Karpas-422 (cell line): ENCODE results near the gene SPIN1. TPM values are rescaled to one million over a fixed set of nuclear protein-coding genes. Genes with fewer than 3 reads are reported as not detected.
"Not testable (repeated sequence)": the region's sequence is repeated elsewhere in the genome, so short reads cannot be mapped to it uniquely, and the experiment has no call there.

ENCODE experiments used
- DNase-seq: peaks from one replicate; pipeline ENCODE4 v3.0.0-alpha.2; 2015
- H2AFZ ChIP-seq: fragments of 200-600 bp; sonication (generic); 2 replicates; pipeline ENCODE4 v1.6.1; 2014; ENCODE audit warnings: antibody characterized with exemption, low read length, mixed read lengths
- H3K27ac ChIP-seq: fragments of 200-600 bp; sonication (generic); 2 replicates; pipeline ENCODE4 v1.5.1; 2014; ENCODE audit warnings: mild to moderate bottlenecking, low read length, moderate library complexity
- H3K27me3 ChIP-seq: fragments of 200-600 bp; sonication (generic); 2 replicates; pipeline ENCODE4 v1.6.1; 2014; ENCODE audit warnings: low read length, mixed read lengths
- H3K36me3 ChIP-seq: fragments of 200-600 bp; sonication (generic); 2 replicates; pipeline ENCODE4 v1.6.1; 2014; ENCODE audit warnings: low read length, mixed read lengths; ENCODE audit not compliant: insufficient read depth
- H3K4me1 ChIP-seq: fragments of 200-600 bp; sonication (generic); 2 replicates; pipeline ENCODE4 v1.6.1; 2014; ENCODE audit warnings: mild to moderate bottlenecking, low read length, mixed read lengths
- H3K4me2 ChIP-seq: fragments of 200-600 bp; sonication (generic); 2 replicates; pipeline ENCODE4 v1.6.1; 2014; ENCODE audit warnings: low read length, low read depth, mild to moderate bottlenecking; ENCODE audit not compliant: poor library complexity, severe bottlenecking
- H3K4me3 ChIP-seq: fragments of 200-600 bp; sonication (generic); 2 replicates; pipeline ENCODE4 v1.5.1; 2014; ENCODE audit warnings: mild to moderate bottlenecking, antibody characterized with exemption, low read length, mixed read lengths
- H3K79me2 ChIP-seq: fragments of 200-600 bp; sonication (generic); 2 replicates; pipeline ENCODE4 v1.6.1; 2014; ENCODE audit warnings: mild to moderate bottlenecking, low read length, mixed read lengths
- H3K9ac ChIP-seq: fragments of 200-600 bp; sonication (generic); 2 replicates; pipeline ENCODE4 v1.6.0; 2014; ENCODE audit warnings: low read length
- H3K9me2 ChIP-seq: fragments of 200-600 bp; sonication (generic), shearing (Covaris generic); replicated peaks from 2 replicates; pipeline ENCODE4 v1.6.0; 2014; ENCODE audit warnings: mild to moderate bottlenecking, low read length, moderate library complexity; ENCODE audit not compliant: insufficient read depth
- H3K9me3 ChIP-seq: fragments of 300-700, 200-600 bp; sonication (generic); 2 replicates; pipeline ENCODE4 v1.6.1; 2014; ENCODE audit warnings: low read length, mixed read lengths
- H4K20me1 ChIP-seq: fragments of 200-600 bp; sonication (generic); 2 replicates; pipeline ENCODE4 v1.6.1; 2014; ENCODE audit warnings: mild to moderate bottlenecking, antibody characterized with exemption, low read length, low read depth; ENCODE audit not compliant: insufficient read depth
- total RNA-seq: library from RNA; depleted of rRNA; stranded (reverse); fragments of >200 nt; shearing (Covaris generic); gene quantifications from 2 replicates; pipeline ENCODE4 v1.2.3, GENCODE V29; 2014; ENCODE audit warnings: low replicate concordance

The SPIN1 gene
- total RNA-seq, 1 experiment from 2014 or later, result 43.3 TPM

GRCh38 chr9:88380118-88380517 is 8.1 kb upstream of the SPIN1 start:
- H3K9ac ChIP-seq, result no peak overlapping the region
- H4K20me1 ChIP-seq, result no peaks in the 10 kb centered on the region
- H3K79me2 ChIP-seq, result no peaks in the 10 kb centered on the region
- no peak overlapping the region; the same call in 1 of the 2 replicates for H2AFZ ChIP-seq
- no peak overlapping the region for H3K4me3 ChIP-seq
- H3K36me3 ChIP-seq, result no peaks in the 10 kb centered on the region
- H3K4me2 ChIP-seq, result no peak overlapping the region
- peaks cover 9% of the 10 kb centered on the region for H3K4me1 ChIP-seq
- H3K27me3 ChIP-seq, result no peaks in the 10 kb centered on the region
- no peak for DNase-seq
- H3K27ac ChIP-seq, result no peak overlapping the region
- no peaks in the 10 kb centered on the region for H3K9me2 ChIP-seq
- no peaks in the 10 kb centered on the region for H3K9me3 ChIP-seq

GRCh38 chr9:88381322-88381721 is 6.9 kb upstream of the SPIN1 start:
- not testable (repeated sequence) for H3K4me2 ChIP-seq, H3K36me3 ChIP-seq, H3K4me3 ChIP-seq, H3K9ac ChIP-seq, H3K9me2 ChIP-seq, H4K20me1 ChIP-seq, H3K27me3 ChIP-seq, H3K79me2 ChIP-seq, H3K9me3 ChIP-seq, DNase-seq, H3K27ac ChIP-seq, H3K4me1 ChIP-seq, H2AFZ ChIP-seq

- H3K27me3 ChIP-seq, result no peaks in the 10 kb centered on the region
- no peak for DNase-seq
- H3K27ac ChIP-seq, result no peak overlapping the region
Observed at GRCh38 chr9:88383176-88383575, 5.1 kb upstream of the SPIN1 start.

GRCh38 chr9:88386137-88386536 is 2.1 kb upstream of the SPIN1 start:
- not testable (repeated sequence) for H4K20me1 ChIP-seq, H3K27ac ChIP-seq, H2AFZ ChIP-seq, DNase-seq, H3K9me2 ChIP-seq, H3K27me3 ChIP-seq, H3K36me3 ChIP-seq, H3K4me2 ChIP-seq, H3K9me3 ChIP-seq, H3K4me3 ChIP-seq, H3K9ac ChIP-seq
- Histone ChIP-seq H3K79me2 (peaks cover 23% of the 10 kb centered on the region), H3K4me1 (peaks cover 32% of the 10 kb centered on the region)

More at GRCh38 chr9:88383176-88383575, 5.1 kb upstream of the SPIN1 start:
- H3K4me1 ChIP-seq, result peaks cover 13% of the 10 kb centered on the region
- no peak overlapping the region for H3K4me3 ChIP-seq
- no peaks in the 10 kb centered on the region for H3K79me2 ChIP-seq
- no peak overlapping the region for H3K9ac ChIP-seq
- H3K36me3 ChIP-seq, result no peaks in the 10 kb centered on the region
- no peaks in the 10 kb centered on the region for H4K20me1 ChIP-seq
- H3K9me2 ChIP-seq, result no peaks in the 10 kb centered on the region
- H3K4me2 ChIP-seq, result no peak overlapping the region
- H2AFZ ChIP-seq, result no peak overlapping the region
- no peaks in the 10 kb centered on the region for H3K9me3 ChIP-seq

GRCh38 chr9:88387036-88387551 is 1.1 kb upstream of the SPIN1 start:
- Histone ChIP-seq H3K9ac (no peak overlapping the region), H3K9me3 (no peaks in the 10 kb centered on the region), H3K4me1 (peaks cover 32% of the 10 kb centered on the region), H3K4me3 (no peak overlapping the region), H3K9me2 (no peaks in the 10 kb centered on the region), H3K79me2 (peaks cover 32% of the 10 kb centered on the region), H3K36me3 (peaks cover 3% of the 10 kb centered on the region; the same call in 1 of the 2 replicates), H3K27me3 (no peaks in the 10 kb centered on the region), H2AFZ (no peak overlapping the region), H3K4me2 (no peak overlapping the region), H3K27ac (no peak overlapping the region), H4K20me1 (no peaks in the 10 kb centered on the region)
- DNase-seq, result no peak

GRCh38 chr9:88387552-88388202 is 567 bp upstream of the SPIN1 start:
- Histone ChIP-seq H2AFZ (no peak overlapping the region), H3K27ac (no peak overlapping the region), H3K79me2 (peaks cover 38% of the 10 kb centered on the region), H3K9ac (no peak overlapping the region), H3K4me3 (peak overlapping the region; percentile 32; the same call in 1 of the 2 replicates), H3K27me3 (no peaks in the 10 kb centered on the region), H4K20me1 (no peaks in the 10 kb centered on the region), H3K9me2 (no peaks in the 10 kb centered on the region), H3K9me3 (no peaks in the 10 kb centered on the region), H3K36me3 (peaks cover 3% of the 10 kb centered on the region; the same call in 1 of the 2 replicates), H3K4me2 (peak overlapping the region; percentile 47), H3K4me1 (peaks cover 32% of the 10 kb centered on the region)
- no peak for DNase-seq

- H3K4me2 ChIP-seq, result peak overlapping the region; percentile 84
- H3K9me3 ChIP-seq, result no peaks in the 10 kb centered on the region
- H3K27me3 ChIP-seq, result no peaks in the 10 kb centered on the region
- H4K20me1 ChIP-seq, result no peaks in the 10 kb centered on the region
- H3K79me2 ChIP-seq, result peaks cover 52% of the 10 kb centered on the region
- peak overlapping the region; percentile 75; the same call in 1 of the 2 replicates for H2AFZ ChIP-seq
- H3K36me3 ChIP-seq, result peaks cover 3% of the 10 kb centered on the region; the same call in 1 of the 2 replicates
- no peaks in the 10 kb centered on the region for H3K9me2 ChIP-seq
- H3K4me3 ChIP-seq, result peak overlapping the region; percentile 76
- peaks cover 24% of the 10 kb centered on the region for H3K4me1 ChIP-seq
- peak overlapping the region; percentile 5; the same call in 1 of the 2 replicates for H3K27ac ChIP-seq
- H3K9ac ChIP-seq, result peak overlapping the region; percentile 77
- DNase-seq, result peak; percentile 76
Observed at GRCh38 chr9:88388886-88389605, 802 bp downstream of the SPIN1 start.

- Histone ChIP-seq H3K4me3 (peak overlapping the region; percentile 76; the same call in 1 of the 2 replicates), H3K9ac (no peak overlapping the region), H3K9me3 (no peaks in the 10 kb centered on the region), H3K4me2 (peak overlapping the region; percentile 84), H3K79me2 (peaks cover 65% of the 10 kb centered on the region), H2AFZ (no peak overlapping the region), H4K20me1 (no peaks in the 10 kb centered on the region), H3K27ac (peak overlapping the region; percentile 11; the same call in 1 of the 2 replicates), H3K36me3 (peaks cover 3% of the 10 kb centered on the region; the same call in 1 of the 2 replicates), H3K27me3 (no peaks in the 10 kb centered on the region), H3K4me1 (peaks cover 24% of the 10 kb centered on the region), H3K9me2 (no peaks in the 10 kb centered on the region)
- DNase-seq, result no peak
Observed at GRCh38 chr9:88390371-88390990, 2.2 kb downstream of the SPIN1 start.
